Gastrocnemius medialis (tissue), 4 donors: ENCODE measurements around the gene CFAP54.

Experiments
- POLR2A ChIP-seq, 2 donors: fragments of 450-650 bp; IDR thresholded peaks; one replicate each; pipeline ENCODE4 v1.6.1; 2017; ENCODE audit warnings: antibody characterized with exemption in 2 of 2, mild to moderate bottlenecking in 2 of 2, moderate library complexity in 2 of 2
- TF ChIP-seq, protein P1 (sequence below), 5 experiments: fragments of 450-650 bp in 3 of 5; fragments of 200-600 bp in 2 of 5; sonication (generic) in 2 of 5; IDR thresholded peaks in 4 of 5; conservative IDR thresholded peaks in 1 of 5; 1 replicate in 4 of 5; 2 replicates in 1 of 5; pipeline ENCODE4 v1.5.1; 2016 to 2019; ENCODE audit warnings: antibody characterized with exemption in 5 of 5, mild to moderate bottlenecking in 3 of 5, moderate library complexity in 3 of 5

DNA sequence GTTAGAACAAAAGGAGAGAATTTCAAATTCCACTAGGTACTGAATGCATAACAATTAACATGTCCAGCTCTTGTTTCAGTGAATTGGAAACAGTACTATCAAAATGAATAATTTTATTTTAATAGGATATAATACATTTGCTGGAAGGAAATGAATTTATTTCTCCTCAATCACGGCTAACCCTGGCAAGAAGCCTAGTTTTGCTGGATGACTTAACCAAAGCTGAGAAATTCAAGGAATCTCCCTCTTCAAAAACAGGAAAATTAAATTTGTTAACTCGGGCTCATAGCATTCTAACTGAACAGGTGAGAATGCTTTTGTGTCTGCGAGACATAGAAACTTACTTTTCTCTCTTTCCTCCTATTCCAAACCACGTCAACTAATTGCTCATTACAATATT, 254.2 kb downstream of the CFAP54 start:
- TF ChIP-seq POLR2A (IDR thresholded peaks at IDR 0.05), result no peak
- TF ChIP-seq, protein P1, sequence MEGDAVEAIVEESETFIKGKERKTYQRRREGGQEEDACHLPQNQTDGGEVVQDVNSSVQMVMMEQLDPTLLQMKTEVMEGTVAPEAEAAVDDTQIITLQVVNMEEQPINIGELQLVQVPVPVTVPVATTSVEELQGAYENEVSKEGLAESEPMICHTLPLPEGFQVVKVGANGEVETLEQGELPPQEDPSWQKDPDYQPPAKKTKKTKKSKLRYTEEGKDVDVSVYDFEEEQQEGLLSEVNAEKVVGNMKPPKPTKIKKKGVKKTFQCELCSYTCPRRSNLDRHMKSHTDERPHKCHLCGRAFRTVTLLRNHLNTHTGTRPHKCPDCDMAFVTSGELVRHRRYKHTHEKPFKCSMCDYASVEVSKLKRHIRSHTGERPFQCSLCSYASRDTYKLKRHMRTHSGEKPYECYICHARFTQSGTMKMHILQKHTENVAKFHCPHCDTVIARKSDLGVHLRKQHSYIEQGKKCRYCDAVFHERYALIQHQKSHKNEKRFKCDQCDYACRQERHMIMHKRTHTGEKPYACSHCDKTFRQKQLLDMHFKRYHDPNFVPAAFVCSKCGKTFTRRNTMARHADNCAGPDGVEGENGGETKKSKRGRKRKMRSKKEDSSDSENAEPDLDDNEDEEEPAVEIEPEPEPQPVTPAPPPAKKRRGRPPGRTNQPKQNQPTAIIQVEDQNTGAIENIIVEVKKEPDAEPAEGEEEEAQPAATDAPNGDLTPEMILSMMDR (IDR thresholded peaks at IDR 0.05 in 4 of 5, conservative IDR thresholded peaks at IDR 0.05 in 1 of 5), result no peak
